ENCODE results near the gene RBMS3. TPM values are rescaled to one million over a fixed set of nuclear protein-coding genes. Genes with fewer than 3 reads are reported as not detected.
A peak's percentile ranks its signal among the peaks of the same experiment; 100 is the strongest.

Gene RBMS3
- total and polyA plus RNA-seq, 3 donors from 2014 or later = 5.6 to 36.2 (median 19.7) TPM

DNA sequence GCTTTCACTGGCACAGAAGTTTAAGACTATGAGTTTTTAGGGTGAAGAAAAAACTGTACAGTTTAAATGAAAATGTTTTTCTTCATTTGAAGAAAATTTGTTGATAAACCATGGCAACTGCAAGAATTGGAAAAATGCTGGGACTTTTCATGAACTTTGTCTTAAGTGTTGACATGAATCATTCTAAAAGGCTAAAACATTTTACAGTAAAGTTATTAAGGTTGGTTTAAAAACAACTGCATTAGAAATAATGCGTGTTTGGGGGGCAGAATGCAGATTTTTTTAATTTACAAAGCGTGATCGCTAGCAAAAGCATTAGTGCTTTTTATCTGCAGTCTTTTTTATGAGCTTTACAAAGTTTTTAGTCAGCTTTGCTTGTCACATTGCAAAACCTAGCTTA, 723.6 kb downstream of the RBMS3 start:
- Histone ChIP-seq H3K36me3 (ENCODE audit: low read depth, missing control alignments) (no peaks in the 10 kb centered on the region), H3K27ac (no peak overlapping the region), H3K27me3 (no peaks in the 10 kb centered on the region), H3K4me3 (no peak overlapping the region), H3K9me3 (no peaks in the 10 kb centered on the region), H3K4me1 (no peaks in the 10 kb centered on the region)
- TF ChIP-seq POLR2A (IDR thresholded peaks at IDR 0.05) = no peak
- TF ChIP-seq, protein P1, sequence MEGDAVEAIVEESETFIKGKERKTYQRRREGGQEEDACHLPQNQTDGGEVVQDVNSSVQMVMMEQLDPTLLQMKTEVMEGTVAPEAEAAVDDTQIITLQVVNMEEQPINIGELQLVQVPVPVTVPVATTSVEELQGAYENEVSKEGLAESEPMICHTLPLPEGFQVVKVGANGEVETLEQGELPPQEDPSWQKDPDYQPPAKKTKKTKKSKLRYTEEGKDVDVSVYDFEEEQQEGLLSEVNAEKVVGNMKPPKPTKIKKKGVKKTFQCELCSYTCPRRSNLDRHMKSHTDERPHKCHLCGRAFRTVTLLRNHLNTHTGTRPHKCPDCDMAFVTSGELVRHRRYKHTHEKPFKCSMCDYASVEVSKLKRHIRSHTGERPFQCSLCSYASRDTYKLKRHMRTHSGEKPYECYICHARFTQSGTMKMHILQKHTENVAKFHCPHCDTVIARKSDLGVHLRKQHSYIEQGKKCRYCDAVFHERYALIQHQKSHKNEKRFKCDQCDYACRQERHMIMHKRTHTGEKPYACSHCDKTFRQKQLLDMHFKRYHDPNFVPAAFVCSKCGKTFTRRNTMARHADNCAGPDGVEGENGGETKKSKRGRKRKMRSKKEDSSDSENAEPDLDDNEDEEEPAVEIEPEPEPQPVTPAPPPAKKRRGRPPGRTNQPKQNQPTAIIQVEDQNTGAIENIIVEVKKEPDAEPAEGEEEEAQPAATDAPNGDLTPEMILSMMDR (IDR thresholded peaks at IDR 0.05) = no peak
- DNase-seq = no peak
- intact Hi-C loops (cut with DNase I; ENCODE audit: low total_unique reads) = no loop called here
- 94 to 96% methylated on average over 3 of the region's 3 CpGs for WGBS, 2 donors

DNA sequence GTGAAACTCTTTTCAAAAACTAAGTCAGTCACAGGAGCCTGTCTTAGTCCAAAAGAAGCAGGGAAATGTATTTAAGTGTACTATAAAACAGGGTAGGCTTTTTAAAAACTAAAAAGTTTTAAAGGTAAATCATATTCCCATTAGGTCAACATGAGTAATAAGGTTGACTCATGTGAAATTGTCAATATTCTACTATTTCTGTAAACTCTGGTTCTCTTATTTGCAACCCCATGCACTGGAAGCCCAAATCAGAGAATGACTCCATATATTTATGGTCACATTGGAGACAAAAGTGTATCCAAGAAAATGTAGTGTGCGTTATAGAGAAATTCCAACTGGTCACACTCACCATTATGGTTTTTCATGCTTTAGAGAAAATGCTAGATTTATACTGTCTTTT, 725.2 kb downstream of the RBMS3 start:
- Histone ChIP-seq H3K4me1 (no peaks in the 10 kb centered on the region), H3K4me3 (no peak overlapping the region), H3K9me3 (no peaks in the 10 kb centered on the region), H3K27me3 (no peaks in the 10 kb centered on the region), H3K27ac (no peak overlapping the region), H3K36me3 (ENCODE audit: low read depth, missing control alignments) (no peaks in the 10 kb centered on the region)
- TF ChIP-seq, protein P1 (IDR thresholded peaks at IDR 0.05) = no peak
- TF ChIP-seq POLR2A (IDR thresholded peaks at IDR 0.05) = no peak
- intact Hi-C loops (cut with DNase I; ENCODE audit: low total_unique reads) = no loop called here
- 97% methylated on average over 1 of the region's 1 CpG for WGBS, 2 donors
- DNase-seq = no peak

DNA sequence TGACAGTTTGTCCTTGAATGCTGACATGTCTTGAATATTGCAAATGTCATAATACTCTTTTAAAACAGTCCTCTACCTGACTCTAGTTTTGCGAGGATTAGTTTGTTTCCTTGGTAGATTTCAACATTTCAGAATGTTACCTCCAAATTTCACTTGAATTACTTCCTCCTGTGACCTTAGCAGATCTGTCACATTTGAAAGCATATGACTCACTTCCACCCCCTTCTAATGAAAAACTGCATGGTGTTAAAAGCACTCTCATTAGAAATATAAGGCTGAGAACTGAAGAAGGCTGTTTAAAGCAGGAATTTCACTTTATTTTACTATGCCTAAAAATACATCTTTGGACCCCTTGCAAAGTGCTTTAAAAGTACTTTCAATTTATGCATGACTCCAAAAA, 726.8 kb downstream of the RBMS3 start:
- no peak for DNase-seq
- WGBS, 2 donors = 70 to 71% methylated on average over 1 of the region's 1 CpG
- Histone ChIP-seq H3K36me3 (ENCODE audit: low read depth, missing control alignments) (no peaks in the 10 kb centered on the region), H3K27ac (no peak overlapping the region), H3K9me3 (no peaks in the 10 kb centered on the region), H3K27me3 (no peaks in the 10 kb centered on the region), H3K4me1 (no peaks in the 10 kb centered on the region), H3K4me3 (no peak overlapping the region)
- intact Hi-C loops (cut with DNase I; ENCODE audit: low total_unique reads) = no loop called here
- no peak for TF ChIP-seq POLR2A (IDR thresholded peaks at IDR 0.05)
- TF ChIP-seq, protein P1 (IDR thresholded peaks at IDR 0.05) = no peak

DNA sequence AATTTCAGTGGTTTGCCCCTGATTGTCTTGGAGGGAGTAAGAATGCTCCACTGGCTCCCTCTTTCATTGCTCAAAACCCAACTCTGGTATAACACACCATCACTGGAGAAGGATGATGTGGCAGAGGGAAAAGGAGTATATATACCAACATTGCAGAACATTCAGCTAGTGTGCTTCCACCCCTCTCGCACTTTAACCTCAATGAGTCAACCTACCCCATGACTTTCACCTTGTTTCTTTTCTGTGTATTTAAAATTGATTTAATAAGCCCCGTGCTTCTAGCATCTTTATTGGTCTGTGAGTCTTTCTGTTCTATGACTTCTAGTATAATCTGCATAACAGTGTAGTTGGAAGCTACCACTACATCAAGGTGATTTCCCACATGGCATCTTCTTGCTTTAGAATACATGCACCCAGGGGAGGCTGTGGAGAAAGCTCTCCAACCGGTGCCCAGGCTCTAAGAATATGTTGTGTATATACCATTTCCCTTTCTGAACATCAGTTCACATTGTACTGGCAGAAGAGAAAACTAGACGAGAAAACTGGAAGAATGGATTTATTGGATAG, 730.4 kb downstream of the RBMS3 start:
- Histone ChIP-seq H3K36me3 (ENCODE audit: low read depth, missing control alignments) (no peaks in the 10 kb centered on the region), H3K4me1 (no peaks in the 10 kb centered on the region), H3K4me3 (no peak overlapping the region), H3K9me3 (no peaks in the 10 kb centered on the region), H3K27ac (no peak overlapping the region), H3K27me3 (no peaks in the 10 kb centered on the region)
- intact Hi-C loops (cut with DNase I; ENCODE audit: low total_unique reads) = no loop called here
- TF ChIP-seq, protein P1 (IDR thresholded peaks at IDR 0.05) = no peak
- no peak for TF ChIP-seq POLR2A (IDR thresholded peaks at IDR 0.05)
- WGBS, 2 donors = 59 to 74% methylated on average over 4 of the region's 4 CpGs
- DNase-seq = no peak

DNA sequence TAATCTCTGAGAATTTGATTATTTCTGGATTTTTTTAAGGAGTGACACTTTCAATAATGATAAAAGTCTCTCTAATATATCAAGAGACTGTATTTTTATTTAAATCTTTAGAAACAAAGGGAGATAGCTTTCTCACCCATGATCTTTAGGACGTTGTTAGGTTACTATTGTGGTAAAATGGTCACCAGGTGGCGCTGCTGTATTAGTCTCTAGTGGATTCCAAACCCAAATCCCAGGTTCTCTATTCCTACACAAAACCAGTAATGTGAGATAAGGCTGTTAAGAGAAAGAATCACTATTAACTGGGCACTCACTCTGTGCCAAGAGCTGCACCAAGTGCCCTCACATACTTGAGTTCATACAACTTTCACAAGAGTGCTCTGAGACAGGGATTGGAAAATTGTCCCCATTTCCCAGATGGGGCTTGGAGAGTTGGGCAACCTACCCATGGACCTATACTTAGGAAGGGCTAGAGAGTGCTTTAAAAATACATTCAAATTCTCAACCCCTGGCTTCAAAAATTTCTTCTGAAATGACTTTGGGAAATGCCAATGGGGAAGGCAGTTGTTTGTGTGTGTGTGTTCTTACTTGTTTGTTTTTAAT, 732.2 kb downstream of the RBMS3 start:
- Histone ChIP-seq H3K9me3 (no peaks in the 10 kb centered on the region), H3K4me3 (no peak overlapping the region), H3K4me1 (no peaks in the 10 kb centered on the region), H3K27me3 (no peaks in the 10 kb centered on the region), H3K27ac (no peak overlapping the region), H3K36me3 (ENCODE audit: low read depth, missing control alignments) (no peaks in the 10 kb centered on the region)
- no peak for TF ChIP-seq POLR2A (IDR thresholded peaks at IDR 0.05)
- TF ChIP-seq, protein P1 (IDR thresholded peaks at IDR 0.05) = peak; percentile 38 to 53 (median 49)
- 8 to 13% methylated on average over 2 of the region's 2 CpGs for WGBS, 2 donors
- DNase-seq = peak; percentile 89
- intact Hi-C loops (cut with DNase I; ENCODE audit: low total_unique reads) = no loop called here
